Upper lobe of left lung (tissue), 6 donors: ENCODE data around the gene LSM10. TPM values are rescaled to one million over a fixed set of nuclear protein-coding genes. Genes with fewer than 3 reads are reported as not detected.

Source experiments
- ATAC-seq, 2 donors: fragments of 200-7000 bp; cut with Tn5 transposase; one replicate each; pipeline ENCODE4 v1.9.1; 2022; ENCODE audit warnings: mild to moderate bottlenecking in 2 of 2, moderate library complexity in 2 of 2; ENCODE audit not compliant: low FRiP score in 2 of 2
- DNase-seq, 2 donors: peaks; one replicate each; pipeline ENCODE4 v3.0.0-alpha.2; 2019 to 2020
- H3K27ac ChIP-seq, 4 donors: fragments of 200-600 bp; sonication (generic); one replicate each; pipeline ENCODE4 v1.5.1; 2016 to 2019
- H3K27me3 ChIP-seq, 4 donors: fragments of 200-600 bp; sonication (generic); one replicate each; pipeline ENCODE4 v1.5.1; 2017 to 2019
- H3K36me3 ChIP-seq, 4 donors: fragments of 200-600 bp; sonication (generic); one replicate each; pipeline ENCODE4 v1.5.1; 2016 to 2019
- H3K4me1 ChIP-seq, 4 donors: fragments of 200-600 bp; sonication (generic); one replicate each; pipeline ENCODE4 v1.5.1; 2018 to 2019
- H3K4me3 ChIP-seq, 4 donors: fragments of 200-600 bp; sonication (generic); one replicate each; pipeline ENCODE4 v1.5.1; 2017 to 2019; ENCODE audit warnings: mild to moderate bottlenecking in 2 of 4, moderate library complexity in 1 of 4
- H3K9me3 ChIP-seq, 4 donors: fragments of 200-600 bp; sonication (generic); one replicate each; pipeline ENCODE4 v1.5.1; 2018 to 2019
- EP300 ChIP-seq, 4 donors: sonication (generic); formaldehyde crosslinking; IDR thresholded peaks; one replicate each; pipeline ENCODE4 v1.5.1; 2017; ENCODE audit warnings: antibody characterized with exemption in 4 of 4, control low read depth in 2 of 4
- POLR2A ChIP-seq, 4 donors: fragments of 450-650 bp; IDR thresholded peaks; one replicate each; pipeline ENCODE4 v1.5.1; 2016 to 2017; ENCODE audit warnings: antibody characterized with exemption in 4 of 4, mild to moderate bottlenecking in 2 of 4
- POLR2AphosphoS5 ChIP-seq, 2 donors: sonication (generic); formaldehyde crosslinking; IDR thresholded peaks; one replicate each; pipeline ENCODE4 v1.5.1; 2017; ENCODE audit warnings: antibody characterized with exemption in 2 of 2
- WGBS, 2 donors: methylation state at CpG; one replicate each; pipeline ENCODE4 v1.1.5; 2017 to 2018; 5-methylcytosine and 5-hydroxymethylcytosine counted together
- total RNA-seq, 6 donors: library from RNA; depleted of rRNA in 4 of 6; stranded (reverse); fragments of >200 nt in 4 of 6; gene quantifications; one replicate each; pipeline versions ENCODE4 v1.1.0 to v1.2.1, GENCODE V29; 2016 to 2021
- TF ChIP-seq, protein P1 (sequence below), 6 experiments: fragments of 450-650 bp in 4 of 6; fragments of 200-600 bp in 2 of 6; sonication (generic) in 2 of 6; IDR thresholded peaks; one replicate each; pipeline ENCODE4 v1.5.1; 2016 to 2019; ENCODE audit warnings: antibody characterized with exemption in 6 of 6
- donor health status: DM: no; HTN: no; CAD: no; lungs with moderate emphysema.
- donor health status: DM: no; HTN: yes; CAD: no; lungs with severe emphysema.

The LSM10 gene
- total RNA-seq, 6 donors from 2014 or later: 19.1 to 54.6 (median 35.8) TPM

DNA sequence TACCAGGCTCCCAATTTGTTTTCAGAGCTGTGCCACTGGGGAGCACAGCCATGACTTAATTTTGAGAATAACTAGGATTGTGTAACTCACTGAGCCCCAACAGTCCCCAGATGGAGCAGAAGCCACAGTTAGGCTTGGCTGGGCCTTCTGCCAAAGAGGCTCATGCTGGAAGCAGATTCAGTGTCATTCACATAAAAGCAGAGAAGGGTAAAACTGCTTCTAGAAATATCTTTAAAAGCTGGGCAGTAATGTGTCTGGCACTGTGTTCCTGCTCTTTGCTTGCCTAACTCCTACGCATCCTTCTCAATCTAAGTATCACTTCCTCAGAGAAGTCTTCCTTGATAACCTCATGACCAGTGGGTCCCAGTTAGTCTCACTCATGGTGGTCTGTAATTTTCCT lies 32.3 kb downstream of the LSM10 start:
- TF ChIP-seq POLR2AphosphoS5 (IDR thresholded peaks at IDR 0.05): no peak
- no peak for TF ChIP-seq EP300 (IDR thresholded peaks at IDR 0.05)
- no peak for TF ChIP-seq POLR2A (IDR thresholded peaks at IDR 0.05)
- TF ChIP-seq, protein P1, sequence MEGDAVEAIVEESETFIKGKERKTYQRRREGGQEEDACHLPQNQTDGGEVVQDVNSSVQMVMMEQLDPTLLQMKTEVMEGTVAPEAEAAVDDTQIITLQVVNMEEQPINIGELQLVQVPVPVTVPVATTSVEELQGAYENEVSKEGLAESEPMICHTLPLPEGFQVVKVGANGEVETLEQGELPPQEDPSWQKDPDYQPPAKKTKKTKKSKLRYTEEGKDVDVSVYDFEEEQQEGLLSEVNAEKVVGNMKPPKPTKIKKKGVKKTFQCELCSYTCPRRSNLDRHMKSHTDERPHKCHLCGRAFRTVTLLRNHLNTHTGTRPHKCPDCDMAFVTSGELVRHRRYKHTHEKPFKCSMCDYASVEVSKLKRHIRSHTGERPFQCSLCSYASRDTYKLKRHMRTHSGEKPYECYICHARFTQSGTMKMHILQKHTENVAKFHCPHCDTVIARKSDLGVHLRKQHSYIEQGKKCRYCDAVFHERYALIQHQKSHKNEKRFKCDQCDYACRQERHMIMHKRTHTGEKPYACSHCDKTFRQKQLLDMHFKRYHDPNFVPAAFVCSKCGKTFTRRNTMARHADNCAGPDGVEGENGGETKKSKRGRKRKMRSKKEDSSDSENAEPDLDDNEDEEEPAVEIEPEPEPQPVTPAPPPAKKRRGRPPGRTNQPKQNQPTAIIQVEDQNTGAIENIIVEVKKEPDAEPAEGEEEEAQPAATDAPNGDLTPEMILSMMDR (IDR thresholded peaks at IDR 0.05): no peak
- Histone ChIP-seq H3K4me1 (peaks cover 29 to 44% (median 35%) of the 10 kb centered on the region in 4 donors), H3K9me3 (no peaks in the 10 kb centered on the region), H3K4me3 (no peak overlapping the region), H3K27me3 (no peaks in the 10 kb centered on the region), H3K36me3 (peaks cover 3 to 26% (median 18%) of the 10 kb centered on the region in 4 donors), H3K27ac (peak overlapping the region; percentile 64 to 83 (median 76))
- no peak for DNase-seq
- ATAC-seq: peak in 1 of 2 donors; percentile 64
- WGBS, 2 donors: 73 to 75% methylated on average over 1 of the region's 1 CpG

DNA sequence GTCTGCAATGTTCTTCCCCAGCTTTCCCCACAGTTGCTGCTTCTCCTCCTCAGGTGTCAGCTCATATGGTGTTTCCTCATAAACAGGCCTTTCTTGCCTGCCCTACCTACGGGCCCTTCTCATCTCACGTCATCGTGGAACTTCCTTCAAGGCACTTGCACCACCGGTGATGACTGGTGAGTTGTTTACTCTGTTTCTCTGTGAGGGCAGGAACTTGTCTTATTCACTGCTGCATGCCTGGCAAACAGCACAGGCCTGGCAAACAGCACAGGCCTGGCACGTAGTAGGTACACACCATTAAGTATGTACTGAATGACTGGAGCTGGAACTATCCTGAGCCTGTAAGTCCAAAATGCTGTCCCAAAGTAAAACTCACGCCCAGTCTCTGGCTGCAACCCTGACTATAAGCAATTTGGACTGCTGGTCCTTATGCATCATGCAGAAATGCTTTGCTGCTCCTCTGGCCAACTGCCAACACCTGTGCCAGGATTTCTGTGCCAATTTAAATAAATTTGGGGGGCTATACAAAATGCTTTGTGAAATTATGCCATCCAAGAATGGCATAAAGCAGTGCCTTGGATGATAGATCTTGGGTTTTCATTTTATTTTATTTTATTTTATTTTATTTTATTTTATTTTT lies 37.7 kb downstream of the LSM10 start:
- no peak for TF ChIP-seq POLR2A (IDR thresholded peaks at IDR 0.05)
- TF ChIP-seq, protein P1 (IDR thresholded peaks at IDR 0.05): no peak
- peak in 1 of 4 donors; percentile 5 for TF ChIP-seq EP300 (IDR thresholded peaks at IDR 0.05)
- TF ChIP-seq POLR2AphosphoS5 (IDR thresholded peaks at IDR 0.05): peak; percentile 56 to 58
- DNase-seq (peak in 1 of 2 donors; percentile 85), ATAC-seq (peak; percentile 38 to 77)
- no peaks in the 10 kb centered on the region for H3K27me3 ChIP-seq
- WGBS, 2 donors: 43 to 48% methylated on average over 5 to 6 of the region's 6 CpGs
- no peak overlapping the region for H3K4me3 ChIP-seq
- H3K27ac ChIP-seq: peak overlapping the region; percentile 65 to 77 (median 70)
- H3K9me3 ChIP-seq: no peaks in the 10 kb centered on the region
- H3K4me1 ChIP-seq: peaks cover 11 to 12% (median 12%) of the 10 kb centered on the region in 4 donors
- H3K36me3 ChIP-seq: peaks cover 5 to 63% (median 45%) of the 10 kb centered on the region in 4 donors

DNA sequence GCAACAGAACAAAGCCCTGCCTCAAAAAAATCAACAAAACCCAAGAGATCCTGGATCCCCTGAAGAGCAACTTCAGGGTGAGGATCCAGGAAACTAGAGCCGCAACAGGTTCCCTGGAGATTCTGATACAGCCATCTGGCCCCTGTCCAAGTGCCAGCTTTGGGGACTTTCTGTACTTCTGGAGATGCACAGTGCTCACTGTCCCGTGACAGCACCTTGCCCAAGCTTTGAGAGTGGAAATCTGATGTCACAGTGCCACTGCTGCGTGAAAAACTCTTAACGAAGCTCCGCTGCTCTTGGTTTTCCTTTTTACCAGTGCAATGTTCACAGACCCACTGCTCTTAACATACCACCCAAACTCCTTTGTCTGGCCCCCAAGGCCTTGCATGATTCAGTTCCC lies 38.3 kb downstream of the LSM10 start:
- Histone ChIP-seq H3K27me3 (no peaks in the 10 kb centered on the region), H3K27ac (peak overlapping the region; percentile 65 to 77 (median 70)), H3K4me3 (no peak overlapping the region), H3K36me3 (peaks cover 11 to 69% (median 51%) of the 10 kb centered on the region in 4 donors), H3K4me1 (peaks cover 10 to 11% (median 11%) of the 10 kb centered on the region in 4 donors), H3K9me3 (no peaks in the 10 kb centered on the region)
- no peak for ATAC-seq
- WGBS, 2 donors: 94% methylated on average over 5 of the region's 5 CpGs
- TF ChIP-seq POLR2A (IDR thresholded peaks at IDR 0.05) (no peak), EP300 (IDR thresholded peaks at IDR 0.05) (no peak), POLR2AphosphoS5 (IDR thresholded peaks at IDR 0.05) (no peak)
- TF ChIP-seq, protein P1 (IDR thresholded peaks at IDR 0.05): no peak
- DNase-seq: no peak

DNA sequence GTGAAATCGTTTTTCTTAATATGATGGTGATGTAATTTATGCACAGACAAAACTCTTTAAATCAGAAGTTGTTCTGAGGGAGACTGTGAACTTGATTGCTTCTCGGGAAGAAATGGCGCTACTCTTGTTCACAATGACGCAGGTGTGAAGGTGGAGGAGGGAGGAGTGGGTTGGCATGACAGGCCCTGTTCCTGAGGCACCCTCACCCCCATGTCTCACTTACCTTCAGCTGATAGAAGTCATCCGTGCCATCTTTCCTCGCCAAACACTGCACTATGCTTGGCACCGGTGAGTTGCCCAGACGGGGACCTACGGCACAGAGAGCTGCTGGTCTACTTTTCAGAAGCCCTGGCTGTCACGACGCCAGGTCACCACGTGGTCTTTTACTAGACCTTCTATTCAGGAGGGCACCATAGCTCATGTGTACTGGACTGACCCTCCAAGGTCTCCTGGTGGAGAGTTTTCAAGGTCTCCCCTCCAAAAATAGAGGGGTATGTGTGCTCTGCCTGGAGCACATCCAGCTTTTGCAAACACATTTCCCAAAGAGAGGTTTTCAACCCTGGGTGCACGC lies 39.1 kb downstream of the LSM10 start:
- no peak overlapping the region for H3K4me3 ChIP-seq
- H3K36me3 ChIP-seq: peaks cover 19 to 77% (median 59%) of the 10 kb centered on the region in 4 donors
- WGBS, 2 donors: 92 to 94% methylated on average over 10 to 13 of the region's 13 CpGs
- DNase-seq (no peak), ATAC-seq (no peak)
- no peak for TF ChIP-seq POLR2AphosphoS5 (IDR thresholded peaks at IDR 0.05)
- no peak for TF ChIP-seq EP300 (IDR thresholded peaks at IDR 0.05)
- no peak for TF ChIP-seq POLR2A (IDR thresholded peaks at IDR 0.05)
- TF ChIP-seq, protein P1 (IDR thresholded peaks at IDR 0.05): no peak
- H3K27me3 ChIP-seq: no peaks in the 10 kb centered on the region
- no peak overlapping the region for H3K27ac ChIP-seq
- no peaks in the 10 kb centered on the region for H3K9me3 ChIP-seq
- H3K4me1 ChIP-seq: peaks cover 10 to 11% (median 11%) of the 10 kb centered on the region in 4 donors
